Neural crest cell (in vitro differentiated cells): ENCODE results near the gene AIG1. TPM values are rescaled to one million over a fixed set of nuclear protein-coding genes. Genes with fewer than 3 reads are reported as not detected.

Source experiments
- DNase-seq: peaks from one replicate; pipeline ENCODE4 v3.0.0; 2021; ENCODE audit warnings: low read depth, mixed read lengths, low spot score
- H3K27ac Mint-ChIP-seq: one replicate; pipeline ENCODE4 v1.8.0; 2021; ENCODE audit warnings: mild to moderate bottlenecking, mixed read lengths; ENCODE audit not compliant: unreplicated experiment
- H3K27me3 Mint-ChIP-seq: 2 replicates; pipeline ENCODE4 v1.8.0; 2021; ENCODE audit warnings: low read depth, mild to moderate bottlenecking, mixed read lengths
- H3K36me3 Mint-ChIP-seq: 2 replicates; pipeline ENCODE4 v1.8.0; 2021; ENCODE audit warnings: low read depth, mild to moderate bottlenecking, mixed read lengths
- H3K4me1 Mint-ChIP-seq: 2 replicates; pipeline ENCODE4 v1.8.0; 2021; ENCODE audit warnings: mixed read lengths
- H3K4me3 Mint-ChIP-seq: one replicate; pipeline ENCODE4 v1.8.0; 2021; ENCODE audit warnings: mild to moderate bottlenecking, mixed read lengths
- H3K9me3 Mint-ChIP-seq: 2 replicates; pipeline ENCODE4 v1.8.0; 2021; ENCODE audit warnings: mixed read lengths
- total RNA-seq: library from RNA; stranded (reverse); gene quantifications from 2 replicates; pipeline ENCODE4 v1.2.1, GENCODE V29; 2021
- TF ChIP-seq, protein P1 (sequence below): fragments of 200-600 bp; sonication (generic); conservative IDR thresholded peaks from 2 replicates; pipeline ENCODE4 v1.5.0; 2021; ENCODE audit warnings: antibody characterized with exemption, mild to moderate bottlenecking

AIG1 gene
- total RNA-seq, 1 donor from 2014 or later: 22.9 TPM

DNA sequence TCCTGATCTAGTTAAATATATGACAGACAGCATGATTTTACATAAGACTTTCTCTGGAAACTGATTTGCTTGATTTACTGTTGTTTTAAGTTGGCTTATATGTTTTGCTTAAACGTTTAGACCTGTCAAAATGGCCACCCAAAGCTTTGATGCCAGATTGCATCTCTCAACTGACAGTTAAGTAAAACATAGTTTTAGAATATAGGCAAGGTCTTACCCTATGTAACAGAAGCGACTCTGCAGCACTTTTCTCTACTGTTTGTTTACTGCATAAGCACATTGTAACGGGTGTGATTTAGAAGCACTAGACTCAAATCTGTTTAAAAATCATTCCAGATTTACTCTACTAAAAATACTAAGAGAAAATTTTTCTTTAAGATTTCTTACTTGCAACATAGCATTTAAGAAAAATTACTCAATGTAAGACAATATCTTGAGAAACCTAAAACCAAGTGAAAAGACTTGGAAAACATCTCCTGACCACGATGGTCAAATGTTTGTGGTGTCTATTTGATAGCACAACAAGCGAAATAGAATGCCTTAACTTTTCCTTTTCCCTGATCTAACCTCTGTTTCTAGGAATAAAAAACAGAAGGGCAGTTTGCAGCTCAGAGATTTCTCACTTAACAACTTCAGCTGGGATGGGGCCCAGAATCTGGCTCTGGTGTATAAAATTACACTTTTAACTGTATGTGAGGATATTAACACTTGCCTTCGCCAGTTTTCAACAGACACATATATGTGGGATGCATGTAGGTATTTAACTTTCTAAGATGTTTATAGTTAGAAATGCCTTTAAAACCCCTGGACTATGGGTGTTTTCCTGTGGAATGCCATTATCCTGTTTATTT is 47.4 kb downstream of the AIG1 start:
- no peak for DNase-seq
- no peaks in the 10 kb centered on the region for H3K36me3 Mint-ChIP-seq
- peaks cover 4% of the 10 kb centered on the region for H3K4me1 Mint-ChIP-seq
- no peak overlapping the region for H3K27ac Mint-ChIP-seq
- H3K27me3 Mint-ChIP-seq: peaks cover 5% of the 10 kb centered on the region
- TF ChIP-seq, protein P1, sequence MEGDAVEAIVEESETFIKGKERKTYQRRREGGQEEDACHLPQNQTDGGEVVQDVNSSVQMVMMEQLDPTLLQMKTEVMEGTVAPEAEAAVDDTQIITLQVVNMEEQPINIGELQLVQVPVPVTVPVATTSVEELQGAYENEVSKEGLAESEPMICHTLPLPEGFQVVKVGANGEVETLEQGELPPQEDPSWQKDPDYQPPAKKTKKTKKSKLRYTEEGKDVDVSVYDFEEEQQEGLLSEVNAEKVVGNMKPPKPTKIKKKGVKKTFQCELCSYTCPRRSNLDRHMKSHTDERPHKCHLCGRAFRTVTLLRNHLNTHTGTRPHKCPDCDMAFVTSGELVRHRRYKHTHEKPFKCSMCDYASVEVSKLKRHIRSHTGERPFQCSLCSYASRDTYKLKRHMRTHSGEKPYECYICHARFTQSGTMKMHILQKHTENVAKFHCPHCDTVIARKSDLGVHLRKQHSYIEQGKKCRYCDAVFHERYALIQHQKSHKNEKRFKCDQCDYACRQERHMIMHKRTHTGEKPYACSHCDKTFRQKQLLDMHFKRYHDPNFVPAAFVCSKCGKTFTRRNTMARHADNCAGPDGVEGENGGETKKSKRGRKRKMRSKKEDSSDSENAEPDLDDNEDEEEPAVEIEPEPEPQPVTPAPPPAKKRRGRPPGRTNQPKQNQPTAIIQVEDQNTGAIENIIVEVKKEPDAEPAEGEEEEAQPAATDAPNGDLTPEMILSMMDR: no peak
- peaks cover 3% of the 10 kb centered on the region for H3K9me3 Mint-ChIP-seq
- H3K4me3 Mint-ChIP-seq: no peak overlapping the region

DNA sequence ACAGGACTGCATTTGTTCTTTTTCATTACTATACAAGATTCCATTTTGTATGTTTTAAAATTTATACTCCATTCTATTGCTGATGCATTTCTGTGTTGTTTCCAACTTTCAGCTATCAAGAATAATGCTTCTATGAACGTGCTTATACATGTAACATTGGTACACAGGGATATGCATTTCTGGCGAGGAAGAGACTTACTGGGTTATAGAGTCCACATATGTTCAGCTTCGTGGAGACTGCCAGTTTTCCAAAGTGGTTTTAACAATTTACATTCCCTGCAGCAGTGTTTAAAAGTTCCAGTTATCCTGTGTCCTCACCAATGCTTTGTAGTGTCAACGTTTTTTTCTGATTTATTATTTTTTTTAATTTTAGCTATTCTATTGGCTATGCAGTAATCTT is 48.5 kb downstream of the AIG1 start:
- Mint-ChIP-seq H3K27ac (no peak overlapping the region), H3K4me3 (no peak overlapping the region), H3K27me3 (no peaks in the 10 kb centered on the region), H3K4me1 (peaks cover 4% of the 10 kb centered on the region), H3K9me3 (no peaks in the 10 kb centered on the region), H3K36me3 (no peaks in the 10 kb centered on the region)
- no peak for DNase-seq
- TF ChIP-seq, protein P1: no peak

DNA sequence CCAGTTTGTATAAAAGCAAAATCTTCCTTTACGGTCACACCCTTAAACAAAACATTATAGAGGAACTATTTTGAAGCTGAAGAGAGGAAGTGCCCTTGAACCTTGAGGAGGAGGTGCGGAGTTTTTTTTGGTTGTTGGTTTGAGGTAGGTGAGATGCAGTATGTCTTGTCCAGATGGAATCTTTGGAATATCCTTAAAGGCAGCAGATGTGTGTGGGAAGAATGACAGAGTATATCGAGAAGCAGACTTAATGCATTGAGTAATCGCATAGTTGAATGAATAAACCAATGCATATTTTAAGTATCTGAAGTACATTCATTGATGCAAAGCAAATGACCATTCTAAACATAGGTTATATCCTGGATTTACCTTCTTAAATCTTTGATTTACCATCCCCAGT is 49.9 kb downstream of the AIG1 start:
- Mint-ChIP-seq H3K4me3 (no peak overlapping the region), H3K4me1 (peaks cover 4% of the 10 kb centered on the region), H3K36me3 (no peaks in the 10 kb centered on the region), H3K9me3 (no peaks in the 10 kb centered on the region), H3K27me3 (no peaks in the 10 kb centered on the region), H3K27ac (no peak overlapping the region)
- no peak for DNase-seq
- TF ChIP-seq, protein P1: no peak

DNA sequence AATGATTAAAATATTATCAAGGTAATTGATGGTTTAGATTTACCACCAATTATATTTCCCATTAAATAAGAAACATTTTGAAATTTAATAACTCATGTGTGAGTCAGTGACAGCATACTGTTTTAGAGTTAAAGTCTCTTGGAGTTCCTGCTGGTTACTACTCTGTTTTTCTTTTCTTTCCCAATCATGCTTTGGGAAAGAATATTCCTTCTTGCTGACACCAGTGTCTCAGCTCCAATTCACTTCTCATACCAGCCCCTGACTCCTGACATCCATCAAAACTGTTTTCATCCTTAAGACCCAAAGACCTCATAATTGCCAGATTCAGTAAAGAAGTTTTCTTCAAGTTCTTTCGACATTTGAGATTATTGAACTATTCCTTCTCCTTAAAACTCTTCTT is 50.3 kb downstream of the AIG1 start:
- no peak for DNase-seq
- Mint-ChIP-seq H3K27ac (no peak overlapping the region), H3K9me3 (no peaks in the 10 kb centered on the region), H3K36me3 (peaks cover 1% of the 10 kb centered on the region), H3K4me3 (no peak overlapping the region), H3K4me1 (peaks cover 4% of the 10 kb centered on the region), H3K27me3 (no peaks in the 10 kb centered on the region)
- TF ChIP-seq, protein P1: no peak

DNA sequence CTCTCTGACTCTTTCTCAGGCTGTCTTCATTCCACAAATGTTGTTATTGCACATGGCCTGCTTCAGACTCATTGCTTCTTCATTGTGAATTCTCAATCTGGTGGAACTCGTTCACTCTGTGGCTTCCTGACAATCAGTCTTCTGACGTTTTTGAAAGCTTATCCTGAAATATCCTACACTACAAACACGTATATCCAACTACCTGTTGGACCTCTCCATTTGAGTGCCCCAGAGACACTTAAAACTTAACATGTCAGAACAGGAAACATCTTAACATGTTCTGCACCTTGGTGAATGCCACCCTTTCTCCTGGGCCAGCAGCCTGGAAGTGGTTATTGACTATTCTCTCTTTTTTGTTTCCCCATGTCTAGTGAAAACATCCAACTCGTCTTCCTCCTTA is 50.8 kb downstream of the AIG1 start:
- Mint-ChIP-seq H3K36me3 (peaks cover 4% of the 10 kb centered on the region), H3K4me1 (peaks cover 4% of the 10 kb centered on the region), H3K27ac (no peak overlapping the region), H3K4me3 (no peak overlapping the region), H3K27me3 (no peaks in the 10 kb centered on the region), H3K9me3 (no peaks in the 10 kb centered on the region)
- TF ChIP-seq, protein P1: no peak
- DNase-seq: no peak
